Endothelial cell of umbilical vein (primary cell): ENCODE data around the gene FAM227B. TPM values are rescaled to one million over a fixed set of nuclear protein-coding genes. Genes with fewer than 3 reads are reported as not detected.

Source experiments
- BruUV-seq: library from RNA; stranded (reverse); fragments of 400-500 nt; replicated peaks from 2 replicates; lab custom pipeline; 2021; lab: Mats Ljungman, UMichigan
- CTCF ChIA-PET: fragments of 300-600, 350-600 bp; sonication (Branson Sonifier 250); formaldehyde crosslinking; loops from one replicate; lab custom pipeline; 2021; ENCODE audit warnings: antibody characterized with exemption, inconsistent platforms; lab: Charles Lee
- POLR2A ChIA-PET: fragments of 300-600, 350-600 bp; sonication (Branson Sonifier 250); formaldehyde crosslinking; loops from one replicate; lab custom pipeline; 2021; ENCODE audit warnings: antibody characterized with exemption, inconsistent platforms; lab: Charles Lee
- DNase-seq: peaks from one replicate; pipeline ENCODE4 v3.0.0-alpha.2; 2011; ENCODE audit warnings: low read depth, low spot score
- FAIRE-seq: peaks from 2 replicates; lab custom pipeline; 2011; peaks lifted over from hg19 to GRCh38; lab: Jason Lieb, UNC
- H2AFZ ChIP-seq: 2 replicates; pipeline ENCODE4 v1.6.0; 2012; ENCODE audit warnings: low read depth, low read length, control low read depth, inconsistent platforms
- H3K27ac ChIP-seq: 2 replicates; pipeline ENCODE4 v1.5.1; 2011; ENCODE audit warnings: low read depth, mild to moderate bottlenecking, control low read depth, low read length, moderate library complexity; ENCODE audit not compliant: insufficient read depth
- H3K27me3 ChIP-seq, 2 experiments: 2 replicates each; pipeline versions ENCODE4 v1.6.0 to v1.6.1; 2011; ENCODE audit warnings: low read length in 2 of 2, mixed read lengths in 1 of 2; ENCODE audit not compliant: control insufficient read depth in 2 of 2, insufficient read depth in 2 of 2
- H3K36me3 ChIP-seq, 2 experiments: 2 replicates in 1 of 2; 3 replicates in 1 of 2; pipeline ENCODE4 v1.5.1; 2011; ENCODE audit warnings: low read length in 2 of 2, mild to moderate bottlenecking in 1 of 2, moderate library complexity in 1 of 2; ENCODE audit not compliant: control insufficient read depth in 2 of 2, insufficient read depth in 2 of 2; ENCODE audit errors: extremely low read depth in 1 of 2
- H3K4me1 ChIP-seq: 3 replicates; pipeline ENCODE4 v1.5.1; 2011; ENCODE audit warnings: mild to moderate bottlenecking, low read length; ENCODE audit not compliant: control insufficient read depth, insufficient read depth; ENCODE audit errors: extremely low read depth
- H3K4me2 ChIP-seq: 2 replicates; pipeline ENCODE4 v1.6.1; 2011; ENCODE audit warnings: low read length, control low read depth, mixed read lengths; ENCODE audit not compliant: insufficient read depth
- H3K4me3 ChIP-seq, 3 experiments: fragments of 200-600 bp in 1 of 3; sonication (generic), shearing (Covaris generic) in 1 of 3; replicated peaks in 1 of 3; 2 replicates each; pipeline ENCODE4 v1.5.1; 2011 to 2016; ENCODE audit warnings: control low read depth in 3 of 3, low read length in 3 of 3, mild to moderate bottlenecking in 2 of 3, inconsistent platforms in 1 of 3, low read depth in 1 of 3, moderate library complexity in 1 of 3; ENCODE audit not compliant: insufficient read depth in 1 of 3
- H3K79me2 ChIP-seq: 2 replicates; pipeline ENCODE4 v1.6.0; 2012; ENCODE audit warnings: low read length, inconsistent platforms; ENCODE audit not compliant: control insufficient read depth, insufficient read depth
- H3K9ac ChIP-seq: replicated peaks from 2 replicates; pipeline ENCODE3; 2011; ENCODE audit warnings: low read length, control low read depth; ENCODE audit not compliant: insufficient read depth; ENCODE audit errors: extremely low read depth
- H3K9me1 ChIP-seq: replicated peaks from 3 replicates; pipeline ENCODE4 v1.6.0; 2011; ENCODE audit warnings: mild to moderate bottlenecking, low read length; ENCODE audit not compliant: control insufficient read depth, insufficient read depth; ENCODE audit errors: extremely low read depth
- H3K9me3 ChIP-seq: replicated peaks from 2 replicates; pipeline ENCODE4 v1.5.1; 2012; ENCODE audit warnings: low read length, inconsistent platforms; ENCODE audit not compliant: control insufficient read depth, insufficient read depth
- H4K20me1 ChIP-seq: replicated peaks from 2 replicates; pipeline ENCODE3; 2011; ENCODE audit warnings: mild to moderate bottlenecking, low read length; ENCODE audit not compliant: control insufficient read depth, insufficient read depth; ENCODE audit errors: extremely low read depth
- EZH2 ChIP-seq: IDR thresholded peaks from 2 replicates; pipeline ENCODE4 v1.6.1; 2012; ENCODE audit warnings: borderline replicate concordance, low read depth, mild to moderate bottlenecking, moderate library complexity, low read length, inconsistent platforms; ENCODE audit not compliant: severe bottlenecking
- FOS ChIP-seq: IDR thresholded peaks from 2 replicates; pipeline ENCODE4 v1.6.1; 2011; ENCODE audit warnings: mild to moderate bottlenecking, low read length, moderate library complexity, borderline replicate concordance; ENCODE audit not compliant: insufficient read depth
- GATA2 ChIP-seq: IDR thresholded peaks from 2 replicates; pipeline ENCODE4 v1.7.0; 2011; ENCODE audit warnings: low read depth, mild to moderate bottlenecking, moderate library complexity, mixed read lengths, low read length; ENCODE audit not compliant: insufficient read length, insufficient read depth
- JUN ChIP-seq: IDR thresholded peaks from 2 replicates; pipeline ENCODE4 v1.6.1; 2011; ENCODE audit warnings: borderline replicate concordance, low read depth; ENCODE audit not compliant: insufficient read length, insufficient read depth
- MYC ChIP-seq: IDR thresholded peaks from one replicate; pipeline ENCODE4 v1.6.1; 2011; ENCODE audit warnings: mild to moderate bottlenecking, low read depth, low read length
- POLR2A ChIP-seq: IDR thresholded peaks from 2 replicates; pipeline ENCODE4 v1.6.1; 2012; ENCODE audit warnings: low read depth, mild to moderate bottlenecking, control low read depth, low read length
- POLR2AphosphoS5 ChIP-seq: IDR thresholded peaks from 2 replicates; pipeline ENCODE4 v1.6.1; 2012; ENCODE audit warnings: low read depth, mild to moderate bottlenecking, control low read depth, low read length, moderate library complexity; ENCODE audit not compliant: insufficient read depth
- dilution Hi-C: fragments of 300-500 bp; cut with MboI; formaldehyde crosslinking; loops from one replicate; pipeline ENCODE4 v1.15.0; 2019; ENCODE audit warnings: low sequenced_read_pairs; ENCODE audit not compliant: extremely low pct_ligation_motif_present
- intact Hi-C: fragments of 100-400 bp; cut with micrococcal nuclease; formaldehyde crosslinking; loops from one replicate; pipeline ENCODE4 v1.10.0; 2022
- polyA plus RNA-seq, 4 experiments: library from polyadenylated mRNA; depleted of rRNA in 3 of 4; stranded (reverse) in 3 of 4; unstranded in 1 of 4; fragments of >200 nt; gene quantifications; 2 replicates each; pipeline versions ENCODE4 v1.2.1 to v1.2.3, GENCODE V29; 2011 to 2012; ENCODE audit warnings: missing spikeins in 1 of 4
- total RNA-seq: library from RNA; stranded (reverse); gene quantifications from 2 replicates; pipeline ENCODE4 v1.2.3, GENCODE V29; 2021
- TF ChIP-seq, protein P1 (sequence below), 2 donors: IDR thresholded peaks; 1 replicate in 1 of 2; 2 replicates in 1 of 2; pipeline ENCODE4 v1.5.1; 2011; ENCODE audit warnings: low read length in 2 of 2, mild to moderate bottlenecking in 2 of 2, moderate library complexity in 2 of 2, control low read depth in 1 of 2, inconsistent platforms in 1 of 2, low read depth in 1 of 2; ENCODE audit not compliant: insufficient read depth in 1 of 2; ENCODE audit errors: extremely low read depth in 1 of 2
- TF ChIP-seq, protein P2 (sequence below): IDR thresholded peaks from 2 replicates; pipeline ENCODE4 v1.6.1; 2011; ENCODE audit not compliant: insufficient read depth, insufficient read length

Gene FAM227B
- total and polyA plus RNA-seq, 2 donors (not counting 3 experiments of a cell fraction or from before 2014, with no cell fraction given), result 1.5 to 1.8 TPM

DNA sequence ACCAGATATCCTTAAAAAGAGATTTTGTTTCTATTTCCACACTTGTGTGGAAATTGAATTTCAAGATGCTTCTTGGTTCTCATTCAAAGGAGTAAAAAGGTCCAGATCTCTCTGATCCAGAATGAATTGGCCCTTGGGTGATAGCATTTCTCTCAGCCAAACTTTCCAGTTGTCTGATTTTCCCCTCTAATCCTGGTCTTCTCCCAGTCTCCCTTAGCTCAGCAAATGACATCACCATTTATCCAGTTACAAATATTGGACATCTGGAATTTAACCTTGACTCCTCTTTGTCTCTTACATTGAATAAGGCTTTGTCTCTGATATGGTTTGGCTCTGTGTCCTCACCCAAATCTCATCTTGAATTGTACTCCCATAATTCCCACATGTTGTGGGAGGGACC is 207.8 kb downstream of the FAM227B start:
- H3K4me2 ChIP-seq, result no peak overlapping the region
- H3K4me1 ChIP-seq, result peaks cover 4% of the 10 kb centered on the region
- intact Hi-C loops (no loop called here), dilution Hi-C loops (no loop called here)
- DNase-seq (no peak), FAIRE-seq (no peak)
- TF ChIP-seq GATA2 (no peak), POLR2AphosphoS5 (no peak), MYC (no peak), FOS (no peak), POLR2A (no peak), JUN (no peak), EZH2 (no peak)
- TF ChIP-seq, protein P1, sequence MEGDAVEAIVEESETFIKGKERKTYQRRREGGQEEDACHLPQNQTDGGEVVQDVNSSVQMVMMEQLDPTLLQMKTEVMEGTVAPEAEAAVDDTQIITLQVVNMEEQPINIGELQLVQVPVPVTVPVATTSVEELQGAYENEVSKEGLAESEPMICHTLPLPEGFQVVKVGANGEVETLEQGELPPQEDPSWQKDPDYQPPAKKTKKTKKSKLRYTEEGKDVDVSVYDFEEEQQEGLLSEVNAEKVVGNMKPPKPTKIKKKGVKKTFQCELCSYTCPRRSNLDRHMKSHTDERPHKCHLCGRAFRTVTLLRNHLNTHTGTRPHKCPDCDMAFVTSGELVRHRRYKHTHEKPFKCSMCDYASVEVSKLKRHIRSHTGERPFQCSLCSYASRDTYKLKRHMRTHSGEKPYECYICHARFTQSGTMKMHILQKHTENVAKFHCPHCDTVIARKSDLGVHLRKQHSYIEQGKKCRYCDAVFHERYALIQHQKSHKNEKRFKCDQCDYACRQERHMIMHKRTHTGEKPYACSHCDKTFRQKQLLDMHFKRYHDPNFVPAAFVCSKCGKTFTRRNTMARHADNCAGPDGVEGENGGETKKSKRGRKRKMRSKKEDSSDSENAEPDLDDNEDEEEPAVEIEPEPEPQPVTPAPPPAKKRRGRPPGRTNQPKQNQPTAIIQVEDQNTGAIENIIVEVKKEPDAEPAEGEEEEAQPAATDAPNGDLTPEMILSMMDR (IDR thresholded peaks at IDR 0.05; ENCODE audit: extremely low read depth in 1 of 2, insufficient read depth in 1 of 2, low read depth in 1 of 2, low read length in 2 of 2), result no peak
- TF ChIP-seq, protein P2, sequence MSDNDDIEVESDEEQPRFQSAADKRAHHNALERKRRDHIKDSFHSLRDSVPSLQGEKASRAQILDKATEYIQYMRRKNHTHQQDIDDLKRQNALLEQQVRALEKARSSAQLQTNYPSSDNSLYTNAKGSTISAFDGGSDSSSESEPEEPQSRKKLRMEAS, result no peak
- H2AFZ ChIP-seq, result no peak overlapping the region
- peaks cover 0 to 3% of the 10 kb centered on the region in 2 experiments for H3K27me3 ChIP-seq
- ChIA-PET POLR2A (no interaction called here), CTCF (interaction anchor here (2.0 to 3.3 kb wide), 2 partner anchors 9 to 177 kb away, joined by 6 to 24 read pairs; partner anchors contain the start of gene FGF7)
- H3K4me3 ChIP-seq, result no peak overlapping the region
- no peak overlapping the region for H3K27ac ChIP-seq
- BruUV-seq, result no TSS peak
- no peaks in the 10 kb centered on the region for H3K79me2 ChIP-seq
- H4K20me1 ChIP-seq, result no peaks in the 10 kb centered on the region
- H3K36me3 ChIP-seq, result no peaks in the 10 kb centered on the region
- H3K9me3 ChIP-seq, result no peaks in the 10 kb centered on the region
- H3K9ac ChIP-seq, result no peak overlapping the region
- H3K9me1 ChIP-seq, result no peaks in the 10 kb centered on the region
